T-helper 2 cell treated with Interferon-gamma antibody and Interleukin-4, amounts not matched to agents 100 ng/mL and 5 ng/mL, for 36 hours (primary cell): Measurements from ENCODE around the gene BRCA2. TPM values are rescaled to one million over a fixed set of nuclear protein-coding genes. Genes with fewer than 3 reads are reported as not detected.

Experiments
- intact Hi-C: fragments of 100-400 bp; cut with micrococcal nuclease; formaldehyde crosslinking; loops from one replicate; pipeline ENCODE4 v1.15.1; 2023
- total RNA-seq: library from RNA; stranded (reverse); gene quantifications from 2 replicates; pipeline ENCODE4 v1.2.3, GENCODE V29; 2022

The BRCA2 gene
- 24.7 and 25.3 TPM in 2 replicates for total RNA-seq

GRCh38 chr13:32315238-32316027, at the start of gene BRCA2, which contains the start of gene ZAR1L:
Gene BRCA2 (plus strand): TSS chr13:32315508. CDS start chr13:32316461, 953 bp downstream.
Gene ZAR1L (minus strand): TSS chr13:32315363. CDS start chr13:32311925, 3,438 bp downstream.
- intact Hi-C loops: loop anchor here (1.0 to 5.0 kb wide), 9 partner anchors 111 to 1227 kb away; partner anchors contain the start of genes FRY, HSPH1, N4BP2L2 and PDS5B

GRCh38 chr13:32265726-32266125, 49.6 kb upstream of the BRCA2 start:
- intact Hi-C loops: loop anchor here (5.0 to 10.0 kb wide), 2 partner anchors 47 to 179 kb away; no protein-coding TSS in a partner anchor

GRCh38 chr13:32266130-32266529, 49.2 kb upstream of the BRCA2 start:
- intact Hi-C loops: loop anchor here (5.0 to 10.0 kb wide), 2 partner anchors 46 to 179 kb away; no protein-coding TSS in a partner anchor

GRCh38 chr13:32267836-32268439, 47.4 kb upstream of the BRCA2 start:
- intact Hi-C loops: loop anchor here (5.0 to 10.0 kb wide), 2 partner anchors 44 to 177 kb away; no protein-coding TSS in a partner anchor

- intact Hi-C loops: no loop called here
Observed at GRCh38 chr13:32272021-32272683, 43.2 kb upstream of the BRCA2 start.

GRCh38 chr13:32277839-32278238, 37.5 kb upstream of the BRCA2 start:
- intact Hi-C loops: no loop called here

- intact Hi-C loops: no loop called here
Observed at GRCh38 chr13:32278426-32278825, 36.9 kb upstream of the BRCA2 start.

- intact Hi-C loops: no loop called here
Observed at GRCh38 chr13:32281096-32281495, 34.2 kb upstream of the BRCA2 start.

GRCh38 chr13:32282096-32282711, 33.1 kb upstream of the BRCA2 start:
- intact Hi-C loops: no loop called here

GRCh38 chr13:32284927-32285632, 30.2 kb upstream of the BRCA2 start:
- intact Hi-C loops: no loop called here

- intact Hi-C loops: no loop called here
Observed at GRCh38 chr13:32285633-32285965, 29.7 kb upstream of the BRCA2 start.

GRCh38 chr13:32297206-32297605, 18.1 kb upstream of the BRCA2 start:
- intact Hi-C loops: no loop called here

GRCh38 chr13:32298695-32299094, 16.6 kb upstream of the BRCA2 start:
- intact Hi-C loops: no loop called here

- intact Hi-C loops: no loop called here
Observed at GRCh38 chr13:32299893-32300292, 15.4 kb upstream of the BRCA2 start.

GRCh38 chr13:32300406-32300805, 14.9 kb upstream of the BRCA2 start:
- intact Hi-C loops: no loop called here

GRCh38 chr13:32300920-32301319, 14.4 kb upstream of the BRCA2 start:
- intact Hi-C loops: no loop called here

GRCh38 chr13:32302461-32302860, 12.8 kb upstream of the BRCA2 start:
- intact Hi-C loops: no loop called here

GRCh38 chr13:32305646-32306045, 9.7 kb upstream of the BRCA2 start:
- intact Hi-C loops: no loop called here

- intact Hi-C loops: loop anchor here (1.0 to 5.0 kb wide), 5 partner anchors 42 to 399 kb away; no protein-coding TSS in a partner anchor
Observed at GRCh38 chr13:32309312-32310133, 5.8 kb upstream of the BRCA2 start.
